Stimulated activated CD8-positive, alpha-beta memory T cell treated with anti-CD3 and anti-CD28 coated beads, Interleukin-7, amount 100 ng/mL, for 1 hour (primary cell): ENCODE data around the gene RALGAPB.
"Not testable (repeated sequence)": the region's sequence is repeated elsewhere in the genome, so short reads cannot be mapped to it uniquely, and the experiment has no call there.

Experiments used
- DNase-seq, 2 donors: peaks; one replicate each; pipeline ENCODE4 v3.0.0-alpha.2; 2020; ENCODE audit warnings: low read depth in 2 of 2

RALGAPB gene

GRCh38 chr20:38472513-38473366 is at the start of gene RALGAPB:
TSS of gene RALGAPB (plus strand) at chr20:38472843. CDS start at chr20:38488433, 15,590 bp downstream.
- peak; percentile 96 for DNase-seq

- no peak for DNase-seq
Observed at GRCh38 chr20:38423541-38423940, 49.1 kb upstream of the RALGAPB start.

- no peak for DNase-seq
Observed at GRCh38 chr20:38424401-38424800, 48.2 kb upstream of the RALGAPB start.

GRCh38 chr20:38426006-38426897 is 46.4 kb upstream of the RALGAPB start:
- no peak for DNase-seq

DNA sequence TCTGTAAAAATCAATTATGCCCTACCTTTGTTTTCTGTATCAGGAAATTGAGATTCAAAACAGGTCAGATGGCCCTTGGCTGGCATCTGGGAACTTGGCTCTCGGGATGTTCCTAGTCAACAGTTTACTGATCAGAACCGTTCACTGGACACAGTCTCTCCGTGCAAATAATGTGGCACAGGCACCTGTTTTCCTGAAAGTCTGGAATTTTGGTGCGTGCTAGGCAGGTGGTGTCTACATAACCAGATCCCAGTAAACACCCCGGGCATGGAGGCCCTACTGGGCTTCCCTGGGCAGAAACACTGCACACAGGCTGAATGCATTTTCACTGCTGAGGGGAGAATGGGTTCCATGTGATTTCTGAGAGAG is 45.0 kb upstream of the RALGAPB start:
- no peak for DNase-seq

DNA sequence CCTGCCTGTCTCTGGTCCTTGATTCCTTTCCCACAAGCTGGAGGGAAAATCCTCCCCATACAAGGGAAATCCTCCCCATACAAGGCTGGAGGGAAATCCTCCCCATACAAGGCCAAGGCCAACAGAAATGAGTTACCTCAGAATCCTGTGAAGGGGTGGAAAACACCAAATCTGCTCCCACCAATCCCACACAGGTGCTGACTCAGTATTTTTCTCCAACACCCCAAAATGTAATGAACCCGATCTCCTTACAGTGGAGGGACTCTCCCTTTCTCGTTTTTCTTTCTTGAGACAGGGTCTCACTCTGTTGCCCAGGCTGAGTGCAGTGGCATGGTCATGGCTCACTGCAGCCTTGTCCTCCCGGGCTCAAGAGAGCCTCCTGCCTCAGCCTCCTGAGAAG is 43.8 kb upstream of the RALGAPB start:
- no peak for DNase-seq

- DNase-seq = no peak
Observed at GRCh38 chr20:38429301-38429700, 43.3 kb upstream of the RALGAPB start.

- no peak for DNase-seq
Observed at GRCh38 chr20:38430679-38431325, 41.8 kb upstream of the RALGAPB start.

DNA sequence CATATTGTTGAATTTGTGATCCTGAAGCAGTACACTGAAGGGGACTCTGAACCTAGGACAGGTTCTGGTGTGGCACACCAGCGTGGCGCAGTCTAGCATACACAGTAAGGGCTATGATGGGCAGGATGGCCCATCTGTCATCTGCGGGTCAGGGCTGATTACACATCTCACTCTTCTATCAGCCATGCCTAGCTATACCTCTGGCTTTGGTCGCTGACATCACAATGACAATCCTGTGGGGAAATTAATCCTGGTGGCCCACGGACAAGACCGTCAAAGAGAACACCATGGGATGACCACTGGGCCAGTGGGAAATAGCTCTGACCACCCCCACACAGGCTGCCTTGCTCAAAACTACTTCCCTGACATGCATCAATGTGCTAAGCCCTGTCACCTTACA is 40.4 kb upstream of the RALGAPB start:
- DNase-seq = no peak

- DNase-seq = not testable (repeated sequence)
Observed at GRCh38 chr20:38432870-38433269, 39.8 kb upstream of the RALGAPB start.

GRCh38 chr20:38433304-38433972 is 39.2 kb upstream of the RALGAPB start:
- no peak for DNase-seq

DNA sequence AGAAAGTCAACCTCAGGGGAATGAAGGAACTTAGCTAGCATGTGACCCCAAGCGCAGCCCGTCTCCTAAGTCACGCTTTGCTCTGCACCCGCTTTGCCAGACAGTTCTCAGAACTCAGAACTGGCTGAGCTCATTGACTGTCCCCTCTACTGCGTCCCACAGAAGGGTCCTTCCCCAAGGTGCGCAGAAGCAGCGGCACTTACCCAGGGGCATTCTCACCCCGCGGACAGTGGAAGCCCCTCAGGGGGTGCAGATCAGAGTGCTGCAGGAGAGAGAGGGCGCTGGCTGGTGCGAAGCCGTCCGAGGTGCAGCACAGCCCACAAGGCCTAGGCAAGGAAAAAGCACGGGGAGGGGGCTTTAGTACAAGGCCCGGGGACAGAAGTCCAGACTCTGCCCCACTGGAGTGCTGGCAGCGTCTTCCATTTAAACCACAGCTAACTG is 38.3 kb upstream of the RALGAPB start:
- DNase-seq = no peak

DNA sequence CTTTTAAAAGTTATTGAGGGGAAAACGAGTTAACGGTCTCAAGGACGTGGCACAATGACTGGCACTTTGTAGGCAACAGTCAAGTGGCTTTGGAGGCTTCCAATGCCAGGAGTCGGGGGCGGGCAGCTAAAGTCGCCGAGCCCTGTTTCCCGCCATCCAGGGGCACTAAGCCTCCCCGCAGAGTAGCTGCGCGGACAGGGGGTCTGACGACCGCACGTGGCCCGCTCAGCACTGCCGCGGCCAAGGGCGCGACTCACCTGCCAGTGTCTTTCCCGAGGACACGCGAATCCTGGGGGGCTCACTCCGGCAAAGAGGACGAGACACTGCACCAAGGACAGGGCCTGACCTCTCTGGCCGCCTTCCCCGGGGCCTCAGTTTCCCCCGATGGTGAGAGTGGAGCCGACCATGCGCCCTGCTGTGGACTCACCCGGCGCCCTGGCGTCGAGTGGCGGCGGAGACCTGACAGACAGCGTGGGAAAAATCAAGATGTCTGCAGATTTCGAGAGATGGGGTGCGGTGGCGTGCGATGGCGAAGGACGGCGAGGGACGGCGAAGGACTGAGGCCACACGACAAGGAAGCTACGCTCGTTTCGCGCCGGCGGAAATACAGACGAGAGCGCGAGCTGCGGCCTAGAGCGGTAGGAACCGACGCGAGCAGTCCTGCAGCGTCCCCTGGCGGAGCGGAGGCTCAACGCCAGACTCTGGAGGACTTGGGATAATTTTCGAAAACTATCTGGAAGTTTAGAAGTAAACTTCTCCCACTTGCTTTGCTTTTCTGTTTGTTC is 37.7 kb upstream of the RALGAPB start, which contains the start of gene SNHG17:
TSS of gene SNHG17 (minus strand) at position 559 of the 785 bp plus-strand sequence.
- peak; percentile 74 to 78 for DNase-seq

DNA sequence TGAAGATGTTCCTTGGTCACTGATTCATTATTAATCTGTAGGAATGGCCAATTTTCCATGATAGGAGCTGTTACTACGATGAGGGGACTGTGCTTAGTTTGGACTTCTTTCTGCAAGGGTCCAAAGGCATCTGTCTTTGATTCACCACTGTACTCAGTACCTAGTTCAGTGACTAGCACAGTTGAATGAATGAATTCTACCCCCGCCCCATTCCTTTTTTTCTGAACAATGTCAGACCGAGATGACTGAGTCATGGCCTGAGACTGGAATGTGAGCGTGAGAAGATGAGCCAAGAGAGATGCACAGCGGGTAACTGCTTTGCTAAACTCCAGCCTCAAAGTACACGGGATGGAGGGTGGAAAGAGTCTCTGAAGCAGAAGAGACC is 37.1 kb upstream of the RALGAPB start:
- DNase-seq = no peak

DNA sequence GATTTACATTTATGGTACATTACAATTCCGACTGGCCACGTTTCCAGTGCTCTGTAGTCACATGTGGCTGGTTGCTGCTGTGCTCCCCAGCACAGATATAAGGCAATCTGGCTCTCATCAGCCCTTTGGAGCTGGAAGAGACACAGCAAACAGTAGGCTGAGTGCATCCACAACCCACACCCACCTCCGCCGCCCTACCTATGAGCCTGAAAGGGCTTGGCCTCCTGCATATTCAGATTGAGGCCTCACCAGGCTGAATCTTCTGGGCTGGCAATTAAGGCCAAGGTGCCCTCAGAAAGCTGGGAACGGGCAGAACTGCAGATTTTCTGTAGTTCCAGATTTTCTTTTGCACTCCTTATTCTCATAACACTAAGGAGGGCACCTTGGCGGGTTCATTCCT is 34.8 kb upstream of the RALGAPB start:
- no peak for DNase-seq

GRCh38 chr20:38441110-38441509 is 31.5 kb upstream of the RALGAPB start:
- DNase-seq = not testable (repeated sequence)

GRCh38 chr20:38441916-38442315 is 30.7 kb upstream of the RALGAPB start:
- DNase-seq = no peak

- no peak for DNase-seq
Observed at GRCh38 chr20:38445381-38445796, 27.3 kb upstream of the RALGAPB start.

DNA sequence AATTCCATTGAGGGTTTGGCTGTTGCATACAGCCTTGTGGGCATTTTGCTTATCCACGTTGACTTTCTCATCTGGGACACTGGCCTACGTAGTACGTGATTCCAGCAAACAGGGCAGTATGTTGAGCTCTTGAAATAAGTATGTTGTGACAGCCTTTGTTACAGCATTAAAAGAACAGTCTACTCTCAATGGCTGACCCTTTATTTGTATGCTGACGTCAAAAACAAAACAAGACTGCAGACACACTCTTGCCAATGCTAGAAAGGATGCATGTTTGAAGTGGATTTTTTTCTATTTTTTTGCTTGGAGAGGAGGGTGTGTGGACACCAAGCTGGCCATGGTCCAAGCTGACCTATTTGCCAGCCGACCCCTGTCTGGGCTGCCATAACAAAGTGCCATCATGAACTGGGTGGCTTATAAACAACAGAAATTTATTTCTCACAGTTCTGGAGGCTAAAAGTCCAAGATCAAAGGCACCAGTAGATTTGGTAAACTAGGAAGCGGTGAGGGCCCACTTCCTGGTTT is 26.7 kb upstream of the RALGAPB start:
- DNase-seq = no peak

GRCh38 chr20:38446441-38447209 is 26.0 kb upstream of the RALGAPB start:
- DNase-seq = peak; percentile 83 to 90
